ENCODE results near the gene GKAP1.
"Not testable (repeated sequence)": the region's sequence is repeated elsewhere in the genome, so short reads cannot be mapped to it uniquely, and the experiment has no call there.

The GKAP1 gene

GRCh38 chr9:83728591-83729368 lies 88.8 kb downstream of the GKAP1 start:
- not testable (repeated sequence) for DNase-seq

- DNase-seq: no peak
Measured at GRCh38 chr9:83724436-83724835, 93.1 kb downstream of the GKAP1 start.

DNA sequence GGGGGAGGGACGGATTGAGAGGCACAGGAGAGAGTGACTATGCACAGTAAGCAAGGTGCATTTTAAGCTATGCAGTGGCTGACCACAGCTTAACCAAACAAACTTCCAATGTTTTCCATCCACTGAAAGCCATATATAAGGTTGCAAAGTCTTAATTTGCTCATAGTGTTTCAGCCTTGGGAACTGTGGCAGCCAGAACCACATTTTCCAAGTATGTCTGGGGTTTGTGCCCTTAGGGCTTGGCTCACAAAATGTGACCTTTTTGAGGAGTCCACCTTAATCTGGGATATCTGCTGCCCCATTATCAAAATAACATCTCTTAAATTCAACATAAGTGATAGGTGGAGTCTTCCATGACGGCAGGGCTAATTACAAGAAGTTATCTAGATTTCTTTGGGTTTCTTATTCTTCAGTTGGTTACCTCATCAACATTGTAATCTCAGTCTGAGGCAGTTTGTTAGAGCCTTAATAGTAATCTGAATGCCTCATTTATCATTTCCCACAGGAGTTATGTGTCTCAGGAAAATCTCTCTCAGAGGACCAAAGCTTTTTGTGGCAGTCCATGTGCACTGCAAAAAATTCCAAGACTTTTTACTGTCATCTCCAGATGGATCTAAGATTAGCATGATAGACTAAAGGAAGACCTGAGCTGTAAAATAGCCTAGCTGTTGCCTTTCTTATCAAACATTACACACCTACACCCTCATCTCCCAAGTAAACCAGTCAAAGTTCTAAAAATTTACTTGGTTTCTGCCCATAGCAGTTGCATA lies 94.7 kb downstream of the GKAP1 start:
- no peak for DNase-seq

DNA sequence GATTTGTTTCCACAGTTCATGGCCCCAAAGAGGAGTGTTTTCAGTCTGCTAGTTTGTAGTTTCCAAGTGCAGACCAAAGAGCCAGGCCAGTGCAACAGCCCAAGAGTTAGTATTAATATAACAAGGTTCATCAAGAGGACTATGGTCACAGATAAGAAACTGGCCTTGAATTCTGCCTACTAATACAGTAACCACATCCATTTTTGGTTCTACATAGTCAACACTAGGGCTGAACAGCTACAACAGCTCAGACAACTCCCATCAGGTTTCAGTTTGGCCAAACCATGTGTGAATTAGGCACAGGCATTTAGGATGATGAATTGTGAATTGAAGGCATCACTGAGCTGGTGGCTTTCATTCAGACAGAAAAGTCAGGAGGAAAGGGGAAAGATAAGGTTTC lies 96.1 kb downstream of the GKAP1 start:
- DNase-seq: no peak

- DNase-seq: no peak
Measured at GRCh38 chr9:83715794-83716193, 101.8 kb downstream of the GKAP1 start.

GRCh38 chr9:83715221-83715620 lies 102.3 kb downstream of the GKAP1 start:
- DNase-seq: no peak

- no peak for DNase-seq
Measured at GRCh38 chr9:83714329-83714728, 103.2 kb downstream of the GKAP1 start.

GRCh38 chr9:83708515-83709158 lies 108.9 kb downstream of the GKAP1 start:
- peak; percentile 69 for DNase-seq

- DNase-seq: peak; percentile 93
Measured at GRCh38 chr9:83707768-83708514, 109.6 kb downstream of the GKAP1 start, which contains the start of gene UBQLN1. UBQLN1 (minus strand) TSS chr9:83707958; CDS start chr9:83707679, 279 bp downstream.

GRCh38 chr9:83707518-83707767 lies 110.1 kb downstream of the GKAP1 start:
- DNase-seq: no peak

GRCh38 chr9:83706676-83707517 lies 110.7 kb downstream of the GKAP1 start:
- peak; percentile 60 for DNase-seq

DNA sequence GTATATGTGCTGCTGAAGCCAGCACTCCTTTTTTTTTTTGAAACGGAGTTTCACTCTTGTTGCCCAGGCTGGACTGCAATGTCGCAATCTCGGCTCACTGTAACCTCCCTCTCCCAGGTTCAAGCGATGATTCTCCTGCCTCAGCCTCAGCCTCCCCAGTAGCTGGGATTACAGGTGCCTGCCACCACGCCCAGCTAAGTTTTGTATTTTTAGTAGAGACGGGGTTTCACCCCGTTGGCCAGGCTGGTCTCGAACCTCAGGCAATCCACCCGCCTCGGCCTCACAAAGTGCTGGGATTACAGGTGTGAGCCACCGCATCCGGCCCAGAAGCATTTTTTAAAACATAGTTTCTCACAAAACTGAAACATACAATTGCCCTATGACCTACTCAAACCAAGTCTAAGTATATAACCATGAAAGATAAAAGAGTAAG lies 112.3 kb downstream of the GKAP1 start:
- DNase-seq: not testable (repeated sequence)

DNA sequence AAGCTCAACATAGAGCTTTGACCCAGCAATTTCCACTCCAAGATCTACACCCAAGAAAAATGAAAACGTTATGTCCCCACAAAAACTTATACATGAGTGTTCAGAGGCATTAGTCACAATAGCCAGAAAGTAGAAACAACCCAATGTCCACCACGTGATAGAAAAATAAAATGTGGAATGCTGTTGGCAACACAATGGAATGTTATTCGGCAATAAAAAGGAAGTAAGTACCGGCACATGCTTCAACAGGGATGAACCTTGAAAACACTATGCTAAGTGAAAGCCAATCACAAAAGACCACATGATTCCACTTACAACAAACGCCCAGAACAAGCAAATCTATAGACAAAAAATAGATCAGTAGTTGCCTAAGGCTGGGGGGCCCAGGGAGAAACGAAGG lies 115.8 kb downstream of the GKAP1 start:
- no peak for DNase-seq

DNA sequence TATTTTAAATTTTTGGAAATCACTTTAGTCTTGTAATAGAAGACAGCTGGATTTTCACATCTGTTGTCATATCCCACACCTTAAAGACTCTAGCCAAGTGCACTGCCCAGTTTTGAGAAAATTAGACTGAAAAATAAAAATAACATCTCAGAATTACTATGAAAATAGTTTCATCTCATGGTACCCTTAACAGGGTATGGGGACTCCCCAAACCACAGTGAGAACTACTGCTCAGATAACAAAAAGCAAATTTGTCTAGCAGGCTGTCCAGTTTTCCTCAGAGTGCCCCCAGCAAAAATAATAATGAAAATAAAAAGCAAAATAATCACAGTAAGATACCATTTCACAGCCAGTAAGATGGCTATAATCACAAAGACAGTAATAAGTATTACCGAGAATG lies 116.3 kb downstream of the GKAP1 start:
- DNase-seq: no peak

- DNase-seq: no peak
Measured at GRCh38 chr9:83699615-83700014, 118.0 kb downstream of the GKAP1 start.

DNA sequence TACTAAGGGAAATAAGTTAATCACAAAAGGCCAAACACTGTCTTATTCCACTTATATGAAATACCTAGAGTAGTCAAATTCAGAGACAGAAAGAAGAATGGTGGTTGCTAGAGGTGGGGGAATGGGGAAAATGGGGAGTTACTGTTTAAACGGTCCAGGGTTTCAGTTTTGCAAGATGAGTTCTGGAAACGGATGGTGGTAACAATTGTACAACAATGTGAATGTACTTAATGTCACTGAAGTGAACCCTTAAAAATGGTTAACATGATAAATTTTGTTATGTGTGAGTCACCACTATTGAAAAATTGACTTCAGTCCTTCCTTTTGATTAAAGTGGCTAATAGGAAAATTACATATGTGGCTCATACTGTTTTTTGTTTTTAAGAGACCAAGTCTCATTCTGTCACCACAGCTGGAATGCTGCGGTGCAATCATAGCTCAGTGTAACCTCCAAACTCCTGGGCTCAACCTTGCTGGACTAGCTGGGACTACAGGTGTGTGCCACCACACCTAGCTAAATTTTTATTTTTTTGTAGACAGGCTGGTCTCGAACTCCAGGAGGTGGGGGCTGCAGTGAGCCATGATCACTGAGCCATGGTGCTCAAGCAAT lies 118.5 kb downstream of the GKAP1 start:
- DNase-seq: no peak

GRCh38 chr9:83691492-83691891 lies 126.1 kb downstream of the GKAP1 start:
- DNase-seq: no peak
